Cardiac muscle cell (in vitro differentiated cells and primary cell): Measurements from ENCODE around the gene SRP9. TPM values are rescaled to one million over a fixed set of nuclear protein-coding genes. Genes with fewer than 3 reads are reported as not detected.

Experiments
- DNase-seq, 2 donors: peaks; one replicate each; pipeline versions ENCODE4 v3.0.0 to v3.0.0-alpha.2; 2010 to 2017; ENCODE audit warnings: low read depth in 1 of 2, low spot score in 1 of 2
- H3K27ac ChIP-seq: fragments of 200-600 bp; sonication (generic); 2 replicates; pipeline ENCODE4 v1.5.1; 2016
- H3K27me3 ChIP-seq: fragments of 200-600 bp; sonication (generic); 2 replicates; pipeline ENCODE4 v1.6.0; 2016; ENCODE audit warnings: control low read depth
- H3K36me3 ChIP-seq: fragments of 200-600 bp; sonication (generic); 2 replicates; pipeline ENCODE4 v1.5.1; 2016; ENCODE audit warnings: control low read depth
- H3K4me1 ChIP-seq: fragments of 200-600 bp; sonication (generic); 2 replicates; pipeline ENCODE4 v1.8.1; 2017; ENCODE audit warnings: low read depth, mild to moderate bottlenecking, mixed run types
- H3K4me3 ChIP-seq: fragments of 200-600 bp; sonication (generic); 2 replicates; pipeline ENCODE4 v1.5.1; 2016; ENCODE audit warnings: mild to moderate bottlenecking
- H3K9me3 ChIP-seq: fragments of 200-600 bp; sonication (generic); 2 replicates; pipeline ENCODE4 v1.5.1; 2017; ENCODE audit warnings: low read depth, mild to moderate bottlenecking, control low read depth
- polyA plus RNA-seq: library from polyadenylated mRNA; unstranded; fragments of >200 nt; fragmentation: Nextera tagmentation; extraction: Ambion mirVana; gene quantifications from 2 replicates; pipeline ENCODE4 v1.2.1, GENCODE V29; 2016
- total RNA-seq: library from RNA; depleted of rRNA; stranded (reverse); fragments of >200 nt; gene quantifications from 2 replicates; pipeline ENCODE4 v1.2.3, GENCODE V29; 2016
- TF ChIP-seq, protein P1 (sequence below): IDR thresholded peaks from 2 replicates; pipeline ENCODE4 v1.5.1; 2012; ENCODE audit warnings: low read depth, mild to moderate bottlenecking, low read length

SRP9 gene
- total and polyA plus RNA-seq, 2 experiments from 2014 or later, result 167 to 466 TPM

DNA sequence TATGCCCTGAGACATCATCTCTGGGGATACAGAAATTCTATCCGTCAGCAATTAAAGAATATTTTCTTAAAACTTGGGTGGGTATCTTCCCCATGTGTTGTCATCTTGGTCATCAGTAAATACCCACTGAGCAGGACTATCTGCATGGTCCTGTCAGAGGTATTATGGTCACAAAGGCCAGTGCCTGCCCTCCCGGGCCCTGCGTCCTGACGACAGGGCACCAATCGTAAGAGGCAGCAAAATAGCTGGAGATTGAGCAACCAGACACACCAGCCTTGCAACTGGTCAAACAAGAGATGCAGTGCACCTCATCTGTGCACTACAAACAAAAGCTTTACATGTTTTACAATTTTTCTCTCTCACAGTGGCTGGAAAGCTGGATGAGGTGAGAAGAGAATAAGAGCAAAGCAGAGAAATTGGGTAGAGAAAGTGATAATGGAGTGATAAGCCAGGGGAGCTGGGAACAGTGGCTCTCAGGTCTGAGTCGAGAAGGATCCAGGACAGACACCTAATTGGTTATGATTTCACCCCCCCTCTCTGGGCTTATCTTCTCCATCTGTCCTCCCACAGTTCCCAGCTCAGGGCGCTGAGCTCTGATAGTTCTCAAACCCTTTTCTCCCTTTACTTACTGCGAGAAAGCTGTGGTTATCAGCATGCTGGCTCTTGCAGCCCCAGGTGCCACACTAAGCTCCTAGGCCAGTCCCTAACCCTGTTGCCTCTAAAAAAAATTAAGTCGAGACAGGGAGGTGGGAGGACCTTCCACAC, 8.8 kb upstream of the SRP9 start:
- no peak for DNase-seq
- Histone ChIP-seq H3K9me3 (no peaks in the 10 kb centered on the region), H3K36me3 (no peaks in the 10 kb centered on the region), H3K27me3 (no peaks in the 10 kb centered on the region), H3K4me1 (peaks cover 22% of the 10 kb centered on the region), H3K27ac (no peak overlapping the region), H3K4me3 (no peak overlapping the region)
- TF ChIP-seq, protein P1, sequence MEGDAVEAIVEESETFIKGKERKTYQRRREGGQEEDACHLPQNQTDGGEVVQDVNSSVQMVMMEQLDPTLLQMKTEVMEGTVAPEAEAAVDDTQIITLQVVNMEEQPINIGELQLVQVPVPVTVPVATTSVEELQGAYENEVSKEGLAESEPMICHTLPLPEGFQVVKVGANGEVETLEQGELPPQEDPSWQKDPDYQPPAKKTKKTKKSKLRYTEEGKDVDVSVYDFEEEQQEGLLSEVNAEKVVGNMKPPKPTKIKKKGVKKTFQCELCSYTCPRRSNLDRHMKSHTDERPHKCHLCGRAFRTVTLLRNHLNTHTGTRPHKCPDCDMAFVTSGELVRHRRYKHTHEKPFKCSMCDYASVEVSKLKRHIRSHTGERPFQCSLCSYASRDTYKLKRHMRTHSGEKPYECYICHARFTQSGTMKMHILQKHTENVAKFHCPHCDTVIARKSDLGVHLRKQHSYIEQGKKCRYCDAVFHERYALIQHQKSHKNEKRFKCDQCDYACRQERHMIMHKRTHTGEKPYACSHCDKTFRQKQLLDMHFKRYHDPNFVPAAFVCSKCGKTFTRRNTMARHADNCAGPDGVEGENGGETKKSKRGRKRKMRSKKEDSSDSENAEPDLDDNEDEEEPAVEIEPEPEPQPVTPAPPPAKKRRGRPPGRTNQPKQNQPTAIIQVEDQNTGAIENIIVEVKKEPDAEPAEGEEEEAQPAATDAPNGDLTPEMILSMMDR, result no peak

DNA sequence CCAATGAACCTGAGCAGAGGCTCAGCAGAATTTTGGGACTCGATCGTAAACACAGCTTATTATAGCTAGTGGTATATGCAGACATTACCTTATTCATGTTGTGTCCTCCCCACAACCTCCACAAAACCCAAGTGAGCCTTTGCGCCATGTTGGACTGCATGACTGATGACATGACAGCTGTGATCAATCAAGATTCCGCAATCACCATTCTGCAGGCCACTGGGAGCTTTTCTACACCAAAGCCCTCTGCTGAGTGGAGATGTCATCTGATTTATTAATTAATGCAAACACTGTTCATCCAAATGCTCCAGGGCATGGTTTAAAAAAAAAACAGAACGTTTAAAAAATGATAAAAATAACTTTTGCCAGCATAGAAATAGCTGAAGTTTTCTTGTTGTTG, 7.9 kb upstream of the SRP9 start:
- Histone ChIP-seq H3K4me1 (peaks cover 22% of the 10 kb centered on the region), H3K27ac (no peak overlapping the region), H3K9me3 (no peaks in the 10 kb centered on the region), H3K27me3 (no peaks in the 10 kb centered on the region), H3K4me3 (no peak overlapping the region), H3K36me3 (no peaks in the 10 kb centered on the region)
- TF ChIP-seq, protein P1, result no peak
- no peak for DNase-seq

DNA sequence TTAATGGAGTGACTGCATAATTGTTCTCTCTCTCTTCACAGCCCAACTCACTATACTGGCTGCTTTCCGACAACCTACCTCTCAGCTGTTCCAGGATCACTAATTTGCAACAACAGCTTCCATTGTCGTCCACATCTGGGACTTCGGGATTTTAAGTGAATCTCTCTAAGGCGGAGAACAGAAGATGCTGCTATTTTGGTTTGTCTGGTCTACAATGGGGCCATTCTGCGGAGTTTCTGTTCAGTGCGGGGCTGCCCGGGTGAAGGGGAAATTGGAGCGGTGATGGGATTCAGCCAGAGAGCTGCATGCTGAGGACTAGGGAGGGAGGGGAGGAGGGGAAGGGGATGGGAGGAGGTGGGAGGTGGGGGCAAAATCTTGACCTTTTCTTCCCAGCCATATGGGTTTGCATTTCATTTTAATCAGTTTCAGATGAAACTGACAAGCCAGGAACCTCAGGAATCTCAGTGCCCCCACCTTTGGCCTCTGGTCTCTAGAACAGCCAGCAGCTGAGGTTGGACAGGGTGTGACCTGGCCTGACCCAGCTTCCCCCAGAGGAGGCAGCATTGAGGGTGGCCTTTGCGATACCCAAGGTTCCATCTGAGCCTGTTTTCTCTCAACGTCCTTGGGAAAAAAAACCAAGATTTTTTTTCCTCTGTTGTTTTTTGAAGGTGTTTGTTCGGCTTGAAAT, 6.9 kb upstream of the SRP9 start:
- TF ChIP-seq, protein P1, result no peak
- Histone ChIP-seq H3K4me1 (peaks cover 22% of the 10 kb centered on the region), H3K4me3 (no peak overlapping the region), H3K36me3 (no peaks in the 10 kb centered on the region), H3K27ac (no peak overlapping the region), H3K9me3 (no peaks in the 10 kb centered on the region), H3K27me3 (no peaks in the 10 kb centered on the region)
- DNase-seq, result peak; percentile 27 to 45

DNA sequence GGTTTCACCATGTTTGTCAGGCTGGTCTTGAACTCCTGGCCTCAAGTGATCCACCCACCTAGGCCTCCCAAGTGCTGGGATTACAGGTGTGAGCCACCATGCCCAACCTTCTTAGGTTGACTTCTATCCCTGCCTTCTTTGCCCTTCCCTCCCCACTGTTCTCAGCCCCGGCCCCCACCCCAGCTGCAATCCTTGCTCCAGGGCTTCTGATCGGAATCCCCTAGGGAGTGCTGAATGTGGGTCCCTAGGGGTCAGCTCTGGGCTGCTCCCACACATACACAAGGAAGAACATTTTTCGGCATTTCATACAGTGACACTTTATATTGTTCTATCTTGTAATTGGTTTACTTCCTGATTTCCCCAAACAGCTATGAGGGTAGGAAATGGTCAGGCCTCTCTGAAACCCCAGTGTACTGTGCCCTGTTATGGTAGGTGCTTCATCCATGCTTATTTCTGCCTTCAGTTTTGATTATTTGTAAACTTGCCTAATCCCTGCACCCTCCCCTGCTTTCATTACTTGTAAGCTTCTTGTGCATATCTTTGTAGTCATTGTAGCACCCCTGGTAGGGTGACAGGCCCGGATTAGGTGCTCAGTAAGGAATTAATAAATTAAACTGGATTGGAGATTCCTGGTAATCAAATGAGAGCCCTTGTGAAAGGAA, 5.8 kb upstream of the SRP9 start:
- peaks cover 22% of the 10 kb centered on the region for H3K4me1 ChIP-seq
- peak overlapping the region; percentile 15 for H3K27ac ChIP-seq
- H3K27me3 ChIP-seq, result no peaks in the 10 kb centered on the region
- H3K36me3 ChIP-seq, result no peaks in the 10 kb centered on the region
- no peak overlapping the region for H3K4me3 ChIP-seq
- DNase-seq, result no peak
- TF ChIP-seq, protein P1, result no peak
- H3K9me3 ChIP-seq, result no peaks in the 10 kb centered on the region

DNA sequence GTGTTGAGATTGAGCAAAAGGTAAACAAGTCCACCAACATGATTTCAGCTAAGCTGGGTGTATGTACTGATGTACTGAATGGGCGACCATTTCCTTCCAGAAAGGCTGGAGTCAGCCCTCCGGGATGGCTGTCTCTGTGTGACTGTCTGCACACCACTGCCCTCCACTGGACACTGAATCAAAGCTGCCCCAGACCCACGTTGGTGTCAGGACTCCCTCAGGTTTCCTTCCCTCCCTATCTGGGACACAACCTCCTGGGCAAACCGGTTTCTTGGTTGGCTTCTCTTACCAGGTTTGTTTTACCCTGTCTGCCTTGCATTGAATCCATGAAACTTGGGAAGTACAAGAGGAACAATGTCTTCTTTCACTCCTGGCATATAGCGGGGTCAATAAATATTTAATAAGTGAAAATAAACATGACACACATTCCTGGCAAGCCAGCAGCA, 5.3 kb upstream of the SRP9 start:
- H3K4me1 ChIP-seq, result peaks cover 26% of the 10 kb centered on the region
- DNase-seq, result peak; percentile 91 to 93

More for the DNA sequence above, 5.3 kb upstream of the SRP9 start:
- Histone ChIP-seq H3K27me3 (no peaks in the 10 kb centered on the region), H3K9me3 (no peaks in the 10 kb centered on the region), H3K36me3 (no peaks in the 10 kb centered on the region), H3K4me3 (no peak overlapping the region), H3K27ac (no peak overlapping the region)
- TF ChIP-seq, protein P1, result peak; percentile 92
